PC-9 (cell line): ENCODE measurements around the gene WDR48. TPM values are rescaled to one million over a fixed set of nuclear protein-coding genes. Genes with fewer than 3 reads are reported as not detected.

Experiments
- BruUV-seq: library from RNA; stranded (reverse); fragments of 400-500 nt; replicated peaks from 2 replicates; lab custom pipeline; 2021; lab: Mats Ljungman, UMichigan
- CTCF ChIA-PET: fragments of 300-600 bp; sonication (Branson Sonifier 250); formaldehyde crosslinking; loops from one replicate; lab custom pipeline; 2022; ENCODE audit warnings: antibody characterized with exemption; lab: Charles Lee
- POLR2A ChIA-PET: fragments of 300-600 bp; sonication (Branson Sonifier 250); formaldehyde crosslinking; loops from one replicate; lab custom pipeline; 2022; ENCODE audit warnings: antibody characterized with exemption; ENCODE audit not compliant: unreplicated experiment; lab: Charles Lee
- DNase-seq, 2 experiments: peaks; one replicate each; pipeline versions ENCODE4 v3.0.0 to v3.0.0-alpha.2; 2015 to 2022; ENCODE audit warnings: mixed read lengths in 1 of 2
- H2AFZ ChIP-seq: fragments of 200-600 bp; sonication (generic); 2 replicates; pipeline ENCODE4 v1.8.1; 2017; ENCODE audit warnings: antibody characterized with exemption
- H3F3A ChIP-seq: fragments of 200-600 bp; sonication (generic); 2 replicates; pipeline ENCODE4 v1.8.1; 2017; ENCODE audit warnings: antibody characterized with exemption, mild to moderate bottlenecking, low read depth; ENCODE audit not compliant: insufficient read depth
- H3K27ac ChIP-seq: fragments of 200-600 bp; sonication (generic); 2 replicates; pipeline ENCODE4 v1.6.1; 2016; ENCODE audit warnings: mixed run types
- H3K27me3 ChIP-seq: fragments of 200-600 bp; sonication (generic); 2 replicates; pipeline ENCODE4 v1.6.1; 2016; ENCODE audit warnings: low read depth, mixed run types; ENCODE audit not compliant: insufficient read depth
- H3K36me3 ChIP-seq: fragments of 200-600 bp; sonication (generic); 2 replicates; pipeline ENCODE4 v1.6.1; 2016; ENCODE audit warnings: low read depth, mixed run types
- H3K4me1 ChIP-seq: fragments of 200-600 bp; sonication (generic); replicated peaks from 2 replicates; pipeline ENCODE4 v1.6.1; 2016; ENCODE audit warnings: mixed run types; ENCODE audit not compliant: insufficient read depth
- H3K4me2 ChIP-seq: fragments of 200-600 bp; sonication (generic); 2 replicates; pipeline ENCODE4 v1.6.1; 2017; ENCODE audit warnings: mixed run types
- H3K4me3 ChIP-seq: fragments of 200-600 bp; sonication (generic); 2 replicates; pipeline ENCODE4 v1.6.1; 2016; ENCODE audit warnings: mixed run types
- H3K79me2 ChIP-seq: fragments of 200-600 bp; sonication (generic); 2 replicates; pipeline ENCODE4 v1.6.1; 2017; ENCODE audit warnings: low read depth, mixed run types
- H3K9me2 ChIP-seq: fragments of 200-600 bp; sonication (generic); 2 replicates; pipeline ENCODE4 v1.8.1; 2017; ENCODE audit warnings: mild to moderate bottlenecking; ENCODE audit not compliant: insufficient read depth
- H3K9me3 ChIP-seq: fragments of 200-600 bp; sonication (generic); 2 replicates; pipeline ENCODE4 v1.8.1; 2016; ENCODE audit warnings: low read depth; ENCODE audit not compliant: insufficient read depth
- H4K20me1 ChIP-seq: fragments of 200-600 bp; sonication (generic); 2 replicates; pipeline ENCODE4 v1.8.1; 2017; ENCODE audit not compliant: insufficient read depth
- CTCF ChIP-seq: fragments of 200-600 bp; sonication (generic); conservative IDR thresholded peaks from 2 replicates; pipeline ENCODE4 v1.6.1; 2017; ENCODE audit warnings: mixed run types, antibody characterized with exemption, mild to moderate bottlenecking, moderate library complexity
- EZH2 ChIP-seq: fragments of 200-600 bp; sonication (generic); IDR thresholded peaks from 2 replicates; pipeline ENCODE4 v1.8.0; 2017; ENCODE audit warnings: antibody characterized with exemption, low read depth
- intact Hi-C: fragments of 100-400 bp; cut with micrococcal nuclease; formaldehyde crosslinking; loops from one replicate; pipeline ENCODE4 v1.10.0; 2022; ENCODE audit not compliant: unreplicated experiment
- total RNA-seq: library from RNA; stranded (reverse); gene quantifications from 2 replicates; pipeline ENCODE4 v1.2.3, GENCODE V29; 2021

WDR48 gene
- total RNA-seq, 1 experiment from 2014 or later, result 31.2 TPM

GRCh38 chr3:39088456-39088855 is 36.6 kb downstream of the WDR48 start:
- intact Hi-C loops, result no loop called here
- H3K4me3 ChIP-seq, result no peak overlapping the region
- ChIA-PET CTCF (no interaction called here), POLR2A (no interaction called here)
- no peaks in the 10 kb centered on the region; the same call in 1 of the 2 replicates for H4K20me1 ChIP-seq
- no peaks in the 10 kb centered on the region for H3F3A ChIP-seq
- no peaks in the 10 kb centered on the region for H3K79me2 ChIP-seq
- no peaks in the 10 kb centered on the region for H3K9me3 ChIP-seq
- H3K27ac ChIP-seq, result no peak overlapping the region
- no peaks in the 10 kb centered on the region for H3K9me2 ChIP-seq
- no peaks in the 10 kb centered on the region for H3K27me3 ChIP-seq
- no peak for DNase-seq
- H3K4me1 ChIP-seq, result no peaks in the 10 kb centered on the region
- H3K36me3 ChIP-seq, result no peaks in the 10 kb centered on the region; the same call in 1 of the 2 replicates
- BruUV-seq, result no TSS peak
- no peak overlapping the region for H2AFZ ChIP-seq
- no peak for TF ChIP-seq CTCF
- TF ChIP-seq EZH2, result no peak
- no peak overlapping the region for H3K4me2 ChIP-seq

GRCh38 chr3:39088889-39089288 is 37.1 kb downstream of the WDR48 start:
- ChIA-PET CTCF (no interaction called here), POLR2A (interaction anchor here (0.6 kb wide), 1 partner anchor 596 kb away, joined by 4 read pairs; no protein-coding TSS in a partner anchor)
- Histone ChIP-seq H3K9me2 (no peaks in the 10 kb centered on the region), H3K4me2 (no peak overlapping the region), H3K79me2 (no peaks in the 10 kb centered on the region), H3K9me3 (no peaks in the 10 kb centered on the region), H3K4me1 (no peaks in the 10 kb centered on the region), H3F3A (no peaks in the 10 kb centered on the region), H3K4me3 (no peak overlapping the region), H3K27ac (no peak overlapping the region), H3K36me3 (no peaks in the 10 kb centered on the region; the same call in 1 of the 2 replicates), H2AFZ (no peak overlapping the region), H3K27me3 (no peaks in the 10 kb centered on the region), H4K20me1 (no peaks in the 10 kb centered on the region; the same call in 1 of the 2 replicates)
- TF ChIP-seq EZH2 (no peak), CTCF (no peak)
- intact Hi-C loops, result no loop called here
- no peak for DNase-seq
- no TSS peak for BruUV-seq

- Histone ChIP-seq H3K9me3 (no peaks in the 10 kb centered on the region), H3K27ac (no peak overlapping the region), H3K36me3 (no peaks in the 10 kb centered on the region; the same call in 1 of the 2 replicates), H3K4me3 (no peak overlapping the region), H3K79me2 (no peaks in the 10 kb centered on the region), H3K27me3 (no peaks in the 10 kb centered on the region), H3K9me2 (no peaks in the 10 kb centered on the region), H3F3A (no peaks in the 10 kb centered on the region), H4K20me1 (no peaks in the 10 kb centered on the region; the same call in 1 of the 2 replicates), H2AFZ (no peak overlapping the region), H3K4me2 (no peak overlapping the region), H3K4me1 (no peaks in the 10 kb centered on the region)
- ChIA-PET CTCF (no interaction called here), POLR2A (no interaction called here)
- TF ChIP-seq CTCF (no peak), EZH2 (no peak)
- no TSS peak for BruUV-seq
- intact Hi-C loops, result no loop called here
- no peak for DNase-seq
Observed at GRCh38 chr3:39090922-39091321, 39.1 kb downstream of the WDR48 start.
